ENCODE measurements around the gene TXNDC2.

Gene TXNDC2

GRCh38 chr18:9872823-9873222 is 12.9 kb upstream of the TXNDC2 start:
- H3K36me3 ChIP-seq (ENCODE audit: insufficient read depth, low read length): no peaks in the 10 kb centered on the region
- H3K27me3 ChIP-seq (ENCODE audit: insufficient read depth, low read length, poor library complexity, severe bottlenecking): no peaks in the 10 kb centered on the region
- H3K4me3 ChIP-seq (ENCODE audit: low read length, poor library complexity, severe bottlenecking): no peak overlapping the region
- TF ChIP-seq CTCF (conservative IDR thresholded peaks at IDR 0.05; ENCODE audit: low read length) (no peak), EZH2phosphoT487 (IDR thresholded peaks at IDR 0.05; ENCODE audit: borderline replicate concordance) (no peak)
- H3K9ac ChIP-seq (ENCODE audit: low read depth, low read length, poor library complexity, severe bottlenecking): no peak overlapping the region
- H3K79me2 ChIP-seq (ENCODE audit: insufficient read depth, low read length): no peaks in the 10 kb centered on the region
- H3K9me3 ChIP-seq (ENCODE audit: insufficient read depth, low read depth, low read length): no peaks in the 10 kb centered on the region
- no peak overlapping the region for H2AFZ ChIP-seq (ENCODE audit: low read length)
- no peaks in the 10 kb centered on the region for H3K9me2 ChIP-seq (replicated peaks; ENCODE audit: low read depth, low read length)
- H3K4me2 ChIP-seq (ENCODE audit: low read depth, low read length, poor library complexity, severe bottlenecking): no peak overlapping the region
- peaks cover 3% of the 10 kb centered on the region; the same call in 1 of the 2 replicates for H3F3A ChIP-seq (ENCODE audit: low read depth)
- peaks cover 32% of the 10 kb centered on the region for H3K4me1 ChIP-seq (ENCODE audit: insufficient read depth, low read length, poor library complexity, severe bottlenecking)
- H4K20me1 ChIP-seq (ENCODE audit: insufficient read depth, low read length, poor library complexity, severe bottlenecking): no peaks in the 10 kb centered on the region

GRCh38 chr18:9874728-9875127 is 11.0 kb upstream of the TXNDC2 start:
- Histone ChIP-seq H3K4me2 (ENCODE audit: low read depth, low read length, poor library complexity, severe bottlenecking) (no peak overlapping the region), H3K36me3 (ENCODE audit: insufficient read depth, low read length) (no peaks in the 10 kb centered on the region), H3K9me3 (ENCODE audit: insufficient read depth, low read depth, low read length) (no peaks in the 10 kb centered on the region), H3K4me1 (ENCODE audit: insufficient read depth, low read length, poor library complexity, severe bottlenecking) (peaks cover 20% of the 10 kb centered on the region), H3K9me2 (replicated peaks; ENCODE audit: low read depth, low read length) (no peaks in the 10 kb centered on the region), H3K9ac (ENCODE audit: low read depth, low read length, poor library complexity, severe bottlenecking) (no peak overlapping the region), H3F3A (ENCODE audit: low read depth) (no peaks in the 10 kb centered on the region), H3K79me2 (ENCODE audit: insufficient read depth, low read length) (no peaks in the 10 kb centered on the region), H2AFZ (ENCODE audit: low read length) (no peak overlapping the region), H4K20me1 (ENCODE audit: insufficient read depth, low read length, poor library complexity, severe bottlenecking) (no peaks in the 10 kb centered on the region), H3K27me3 (ENCODE audit: insufficient read depth, low read length, poor library complexity, severe bottlenecking) (no peaks in the 10 kb centered on the region), H3K4me3 (ENCODE audit: low read length, poor library complexity, severe bottlenecking) (no peak overlapping the region)
- TF ChIP-seq EZH2phosphoT487 (IDR thresholded peaks at IDR 0.05; ENCODE audit: borderline replicate concordance) (no peak), CTCF (conservative IDR thresholded peaks at IDR 0.05; ENCODE audit: low read length) (no peak)

- Histone ChIP-seq H4K20me1 (ENCODE audit: insufficient read depth, low read length, poor library complexity, severe bottlenecking) (no peaks in the 10 kb centered on the region), H3K27me3 (ENCODE audit: insufficient read depth, low read length, poor library complexity, severe bottlenecking) (no peaks in the 10 kb centered on the region), H3K9ac (ENCODE audit: low read depth, low read length, poor library complexity, severe bottlenecking) (no peak overlapping the region), H3K79me2 (ENCODE audit: insufficient read depth, low read length) (no peaks in the 10 kb centered on the region), H2AFZ (ENCODE audit: low read length) (no peak overlapping the region), H3F3A (ENCODE audit: low read depth) (no peaks in the 10 kb centered on the region), H3K9me2 (replicated peaks; ENCODE audit: low read depth, low read length) (no peaks in the 10 kb centered on the region), H3K36me3 (ENCODE audit: insufficient read depth, low read length) (no peaks in the 10 kb centered on the region), H3K4me2 (ENCODE audit: low read depth, low read length, poor library complexity, severe bottlenecking) (no peak overlapping the region), H3K9me3 (ENCODE audit: insufficient read depth, low read depth, low read length) (no peaks in the 10 kb centered on the region), H3K4me1 (ENCODE audit: insufficient read depth, low read length, poor library complexity, severe bottlenecking) (peaks cover 4% of the 10 kb centered on the region), H3K4me3 (ENCODE audit: low read length, poor library complexity, severe bottlenecking) (no peak overlapping the region)
- TF ChIP-seq EZH2phosphoT487 (IDR thresholded peaks at IDR 0.05; ENCODE audit: borderline replicate concordance): no peak
- TF ChIP-seq CTCF (conservative IDR thresholded peaks at IDR 0.05; ENCODE audit: low read length): no peak
These were observed 9.4 kb upstream of the TXNDC2 start for GRCh38 chr18:9876212-9876866.
